Naive thymus-derived CD8-positive, alpha-beta T cell (primary cell): ENCODE measurements around the gene CSGALNACT2. TPM values are rescaled to one million over a fixed set of nuclear protein-coding genes. Genes with fewer than 3 reads are reported as not detected.

Experiments
- ATAC-seq, 2 donors: fragments of 150-1000 bp; cut with Tn5 transposase in 1 of 2; sonication (Bioruptor Pico), chemical (Tn5 transposase) in 1 of 2; 1 replicate in 1 of 2; 2 replicates in 1 of 2; pipeline ENCODE4 v1.10.0; 2021; ENCODE audit warnings: mild to moderate bottlenecking in 2 of 2, moderate library complexity in 2 of 2
- POLR2A ChIA-PET: fragments of 350-600 bp; sonication (Branson Sonifier 250); formaldehyde crosslinking; loops from one replicate; lab custom pipeline; 2021; ENCODE audit warnings: antibody characterized with exemption; lab: Charles Lee
- DNase-seq, 10 donors: peaks; one replicate each; pipeline versions ENCODE4 v3.0.0 to v3.0.0-alpha.2; 2020 to 2022
- H3K27ac Mint-ChIP-seq, 10 donors: one replicate each; pipeline ENCODE4 v1.8.0; 2020 to 2022; ENCODE audit warnings: mild to moderate bottlenecking in 10 of 10, mixed read lengths in 10 of 10, moderate library complexity in 4 of 10, inconsistent platforms in 1 of 10
- H3K27me3 Mint-ChIP-seq, 5 donors: one replicate each; pipeline ENCODE4 v1.8.0; 2021 to 2022; ENCODE audit warnings: mixed read lengths in 5 of 5
- H3K36me3 Mint-ChIP-seq, 3 donors: one replicate each; pipeline ENCODE4 v1.8.0; 2020 to 2022; ENCODE audit warnings: mixed read lengths in 3 of 3, mild to moderate bottlenecking in 2 of 3, inconsistent platforms in 1 of 3
- H3K4me1 Mint-ChIP-seq, 4 donors: one replicate each; pipeline ENCODE4 v1.8.0; 2021 to 2022; ENCODE audit warnings: mixed read lengths in 4 of 4
- H3K4me3 Mint-ChIP-seq, 10 donors: one replicate each; pipeline ENCODE4 v1.8.0; 2020 to 2022; ENCODE audit warnings: mild to moderate bottlenecking in 10 of 10, mixed read lengths in 10 of 10, moderate library complexity in 6 of 10, inconsistent platforms in 1 of 10
- H3K9me3 Mint-ChIP-seq, 9 donors: one replicate each; pipeline ENCODE4 v1.8.0; 2020 to 2022; ENCODE audit warnings: mixed read lengths in 9 of 9, mild to moderate bottlenecking in 3 of 9, inconsistent platforms in 1 of 9, moderate library complexity in 1 of 9
- polyA plus RNA-seq, 3 donors: library from polyadenylated mRNA; unstranded; fragments of 300-500 nt; fragmentation: Illumina TruSeq; gene quantifications; one replicate each; pipeline ENCODE4 v1.2.3, GENCODE V29; 2021
- total RNA-seq, 8 experiments: library from RNA in 2 of 8; stranded (reverse) in 2 of 8; gene quantifications; one replicate each; pipeline ENCODE4 v1.2.3 and lab custom pipeline; 2021 to 2026

The CSGALNACT2 gene
- total and polyA plus RNA-seq, 5 experiments from 2014 or later: 15.0 to 61.0 (median 20.0) TPM

GRCh38 chr10:43226851-43227845 is 88.9 kb downstream of the CSGALNACT2 start:
- DNase-seq: peak in 3 of 10 donors; percentile 2 to 57 (median 16)
- H3K27me3 Mint-ChIP-seq: peaks cover 6 to 23% (median 11%) of the 10 kb centered on the region in 5 donors
- no peaks in the 10 kb centered on the region for H3K36me3 Mint-ChIP-seq
- peaks cover 18 to 53% (median 40%) of the 10 kb centered on the region in 4 donors for H3K4me1 Mint-ChIP-seq
- ATAC-seq: no peak
- no peaks in the 10 kb centered on the region for H3K9me3 Mint-ChIP-seq
- POLR2A ChIA-PET: no interaction called here
- peak overlapping the region in 8 of 10 donors; percentile 13 to 90 (median 54) for H3K4me3 Mint-ChIP-seq
- H3K27ac Mint-ChIP-seq: peak overlapping the region in 3 of 10 donors; percentile 21 to 88 (median 31)

GRCh38 chr10:43227911-43228782 is 89.9 kb downstream of the CSGALNACT2 start:
- Mint-ChIP-seq H3K4me3 (peak overlapping the region in 9 of 10 donors; percentile 76 to 90 (median 84)), H3K27ac (peak overlapping the region in 6 of 10 donors; percentile 57 to 96 (median 77)), H3K9me3 (no peaks in the 10 kb centered on the region), H3K4me1 (peaks cover 18 to 55% (median 41%) of the 10 kb centered on the region in 4 donors), H3K36me3 (no peaks in the 10 kb centered on the region), H3K27me3 (peaks cover 6 to 23% (median 11%) of the 10 kb centered on the region in 5 donors)
- POLR2A ChIA-PET: no interaction called here
- ATAC-seq (no peak), DNase-seq (peak in 3 of 10 donors; percentile 3 to 50 (median 16))

GRCh38 chr10:43228783-43229207 is 90.5 kb downstream of the CSGALNACT2 start:
- ATAC-seq (peak in 1 of 2 donors; percentile 10), DNase-seq (peak in 2 of 10 donors; percentile 29 to 49)
- Mint-ChIP-seq H3K4me1 (peaks cover 18 to 56% (median 39%) of the 10 kb centered on the region in 4 donors), H3K27ac (peak overlapping the region in 7 of 10 donors; percentile 22 to 96 (median 72)), H3K4me3 (peak overlapping the region; percentile 76 to 90 (median 84)), H3K27me3 (peaks cover 6 to 23% (median 11%) of the 10 kb centered on the region in 5 donors), H3K36me3 (no peaks in the 10 kb centered on the region), H3K9me3 (no peaks in the 10 kb centered on the region)
- POLR2A ChIA-PET: no interaction called here

GRCh38 chr10:43229208-43230061 is 91.2 kb downstream of the CSGALNACT2 start:
- DNase-seq: peak in 9 of 10 donors; percentile 15 to 68 (median 50)
- POLR2A ChIA-PET: no interaction called here
- no peaks in the 10 kb centered on the region for H3K36me3 Mint-ChIP-seq
- H3K27ac Mint-ChIP-seq: peak overlapping the region in 5 of 10 donors; percentile 22 to 88 (median 58)
- H3K27me3 Mint-ChIP-seq: peaks cover 6 to 23% (median 11%) of the 10 kb centered on the region in 5 donors
- H3K4me1 Mint-ChIP-seq: peaks cover 18 to 56% (median 39%) of the 10 kb centered on the region in 4 donors
- no peaks in the 10 kb centered on the region for H3K9me3 Mint-ChIP-seq
- ATAC-seq: peak; percentile 75 to 83
- peak overlapping the region; percentile 76 to 90 (median 84) for H3K4me3 Mint-ChIP-seq

GRCh38 chr10:43230101-43230908 is 92.1 kb downstream of the CSGALNACT2 start:
- peaks cover 13 to 52% (median 39%) of the 10 kb centered on the region in 4 donors for H3K4me1 Mint-ChIP-seq
- POLR2A ChIA-PET: no interaction called here
- no peaks in the 10 kb centered on the region for H3K9me3 Mint-ChIP-seq
- peak overlapping the region in 9 of 10 donors; percentile 22 to 81 (median 42) for H3K4me3 Mint-ChIP-seq
- no peak for ATAC-seq
- DNase-seq: peak in 3 of 10 donors; percentile 3 to 54 (median 16)
- H3K27ac Mint-ChIP-seq: peak overlapping the region in 2 of 10 donors; percentile 88 to 93
- H3K27me3 Mint-ChIP-seq: peaks cover 6 to 21% (median 11%) of the 10 kb centered on the region in 5 donors
- H3K36me3 Mint-ChIP-seq: no peaks in the 10 kb centered on the region

GRCh38 chr10:43230909-43231522 is 92.8 kb downstream of the CSGALNACT2 start:
- Mint-ChIP-seq H3K4me1 (peaks cover 13 to 45% (median 37%) of the 10 kb centered on the region in 4 donors), H3K27ac (peak overlapping the region in 3 of 10 donors; percentile 28 to 93 (median 88)), H3K4me3 (peak overlapping the region in 9 of 10 donors; percentile 19 to 81 (median 58)), H3K36me3 (no peaks in the 10 kb centered on the region), H3K27me3 (peaks cover 6 to 21% (median 9%) of the 10 kb centered on the region in 5 donors), H3K9me3 (peaks cover 0 to 2% (median 0%) of the 10 kb centered on the region in 9 donors)
- DNase-seq (peak in 2 of 10 donors; percentile 2 to 34), ATAC-seq (no peak)
- POLR2A ChIA-PET: no interaction called here

GRCh38 chr10:43231523-43232078 is 93.4 kb downstream of the CSGALNACT2 start:
- H3K4me1 Mint-ChIP-seq: peaks cover 13 to 43% (median 33%) of the 10 kb centered on the region in 4 donors

GRCh38 chr10:43233601-43234430 is 95.6 kb downstream of the CSGALNACT2 start:
- no peak for ATAC-seq
- Mint-ChIP-seq H3K27ac (no peak overlapping the region), H3K36me3 (no peaks in the 10 kb centered on the region), H3K9me3 (peaks cover 0 to 5% (median 0%) of the 10 kb centered on the region in 9 donors), H3K4me3 (no peak overlapping the region), H3K27me3 (peaks cover 3 to 10% (median 3%) of the 10 kb centered on the region in 5 donors), H3K4me1 (peaks cover 13 to 24% (median 21%) of the 10 kb centered on the region in 4 donors)
- DNase-seq: peak in 2 of 10 donors; percentile 12 to 45
- POLR2A ChIA-PET: no interaction called here

More at GRCh38 chr10:43231523-43232078, 93.4 kb downstream of the CSGALNACT2 start:
- ATAC-seq: peak; percentile 31 to 70
- Mint-ChIP-seq H3K36me3 (no peaks in the 10 kb centered on the region), H3K27me3 (peaks cover 6 to 18% (median 9%) of the 10 kb centered on the region in 5 donors), H3K27ac (peak overlapping the region in 6 of 10 donors; percentile 12 to 93 (median 27)), H3K9me3 (peaks cover 0 to 3% (median 0%) of the 10 kb centered on the region in 9 donors), H3K4me3 (peak overlapping the region in 9 of 10 donors; percentile 33 to 81 (median 58))
- DNase-seq: peak in 7 of 10 donors; percentile 3 to 63 (median 35)
- POLR2A ChIA-PET: no interaction called here

GRCh38 chr10:43234471-43235041 is 96.3 kb downstream of the CSGALNACT2 start:
- Mint-ChIP-seq H3K9me3 (peaks cover 0 to 11% (median 5%) of the 10 kb centered on the region in 9 donors), H3K4me1 (peaks cover 8 to 20% (median 16%) of the 10 kb centered on the region in 4 donors), H3K4me3 (no peak overlapping the region), H3K36me3 (peaks cover 0 to 1% (median 0%) of the 10 kb centered on the region in 3 donors), H3K27me3 (peaks cover 0 to 7% (median 2%) of the 10 kb centered on the region in 5 donors), H3K27ac (no peak overlapping the region)
- DNase-seq (peak in 3 of 10 donors; percentile 4 to 24 (median 4)), ATAC-seq (no peak)
- POLR2A ChIA-PET: no interaction called here
